Lung (tissue), 12 donors: ENCODE measurements around the gene UGT1A1. TPM values are rescaled to one million over a fixed set of nuclear protein-coding genes. Genes with fewer than 3 reads are reported as not detected.
A peak's percentile ranks its signal among the peaks of the same experiment; 100 is the strongest.

ENCODE experiments used
- ATAC-seq: fragments of 200-7000 bp; cut with Tn5 transposase; one replicate; pipeline ENCODE4 v1.9.1; 2020; ENCODE audit warnings: moderate number of reproducible peaks; ENCODE audit not compliant: insufficient read depth, low FRiP score
- DNase-seq, 3 donors: peaks; one replicate each; pipeline ENCODE4 v3.0.0-alpha.2; 2013 to 2017
- H3K27ac ChIP-seq, 2 donors: one replicate each; pipeline ENCODE4 v1.5.1; 2013; ENCODE audit warnings: mild to moderate bottlenecking in 2 of 2, moderate library complexity in 2 of 2, control low read depth in 1 of 2, inconsistent platforms in 1 of 2, low read depth in 1 of 2, low read length in 1 of 2
- H3K27me3 ChIP-seq, 3 donors: one replicate each; pipeline ENCODE4 v1.5.1; 2013; ENCODE audit warnings: low read length in 2 of 3; ENCODE audit not compliant: control insufficient read depth in 3 of 3, insufficient read depth in 3 of 3
- H3K36me3 ChIP-seq, 4 donors: one replicate each; pipeline ENCODE4 v1.5.1; 2013; ENCODE audit warnings: low read length in 4 of 4, mild to moderate bottlenecking in 1 of 4, moderate library complexity in 1 of 4; ENCODE audit not compliant: control insufficient read depth in 4 of 4, insufficient read depth in 4 of 4
- H3K4me1 ChIP-seq, 5 donors: one replicate each; pipeline ENCODE4 v1.5.1; 2013; ENCODE audit warnings: low read length in 5 of 5, mild to moderate bottlenecking in 2 of 5, moderate library complexity in 1 of 5; ENCODE audit not compliant: control insufficient read depth in 5 of 5, insufficient read depth in 5 of 5
- H3K4me3 ChIP-seq: one replicate; pipeline ENCODE4 v1.5.1; 2013; ENCODE audit warnings: mild to moderate bottlenecking, control low read depth, moderate library complexity
- H3K9ac ChIP-seq, 2 donors: one replicate each; pipeline ENCODE4 v1.5.1; 2013; ENCODE audit warnings: low read length in 2 of 2, control low read depth in 1 of 2; ENCODE audit not compliant: insufficient read depth in 1 of 2
- H3K9me3 ChIP-seq, 4 donors: one replicate each; pipeline ENCODE4 v1.5.1; 2013; ENCODE audit warnings: low read length in 3 of 4, mild to moderate bottlenecking in 1 of 4, moderate library complexity in 1 of 4; ENCODE audit not compliant: control insufficient read depth in 4 of 4, insufficient read depth in 3 of 4
- CTCF ChIP-seq: IDR thresholded peaks from 2 replicates; pipeline ENCODE4 v1.5.1; 2012; ENCODE audit warnings: mild to moderate bottlenecking; ENCODE audit errors: control extremely low read depth, extremely low read depth
- WGBS, 2 donors: extraction: QIAGEN DNeasy Blood & Tissue Kit; methylation state at CpG; one replicate each; pipeline ENCODE4 v1.1.7; 2013; 5-methylcytosine and 5-hydroxymethylcytosine counted together
- polyA plus RNA-seq, 2 donors: library from polyadenylated mRNA; stranded (reverse); fragments of 200-250 nt; gene quantifications; one replicate each; pipeline ENCODE4 v1.2.1, GENCODE V29; 2013
- total RNA-seq, 2 donors: library from RNA; depleted of rRNA in 1 of 2; stranded (reverse); fragments of >200 nt in 1 of 2; gene quantifications; one replicate each; pipeline ENCODE4 v1.2.1, GENCODE V29; 2014 to 2021
- donor health status: control.
- donor health status: control.
- donor health status: Bipolar disorder and iron deficiency.
- donor health status: healthy.
- donor health status: DM: yes; HTN: yes; CAD: no.

UGT1A1 gene
- total and polyA plus RNA-seq, 4 donors: 0.01 to 0.49 (median 0.04) TPM; not detected in 1

- H3K36me3 ChIP-seq: no peaks in the 10 kb centered on the region
- no peaks in the 10 kb centered on the region for H3K9me3 ChIP-seq
- H3K9ac ChIP-seq: no peak overlapping the region
- no peak overlapping the region for H3K4me3 ChIP-seq
- TF ChIP-seq CTCF: no peak
- WGBS, 2 donors: 65 to 85% methylated on average over 18 of the region's 18 CpGs
- H3K4me1 ChIP-seq: no peaks in the 10 kb centered on the region
- peak; percentile 20 to 59 (median 55) for DNase-seq
- no peak for ATAC-seq
- no peaks in the 10 kb centered on the region for H3K27me3 ChIP-seq
- no peak overlapping the region for H3K27ac ChIP-seq
These were observed 33.5 kb downstream of the UGT1A1 start for GRCh38 chr2:233793465-233794127.

DNA sequence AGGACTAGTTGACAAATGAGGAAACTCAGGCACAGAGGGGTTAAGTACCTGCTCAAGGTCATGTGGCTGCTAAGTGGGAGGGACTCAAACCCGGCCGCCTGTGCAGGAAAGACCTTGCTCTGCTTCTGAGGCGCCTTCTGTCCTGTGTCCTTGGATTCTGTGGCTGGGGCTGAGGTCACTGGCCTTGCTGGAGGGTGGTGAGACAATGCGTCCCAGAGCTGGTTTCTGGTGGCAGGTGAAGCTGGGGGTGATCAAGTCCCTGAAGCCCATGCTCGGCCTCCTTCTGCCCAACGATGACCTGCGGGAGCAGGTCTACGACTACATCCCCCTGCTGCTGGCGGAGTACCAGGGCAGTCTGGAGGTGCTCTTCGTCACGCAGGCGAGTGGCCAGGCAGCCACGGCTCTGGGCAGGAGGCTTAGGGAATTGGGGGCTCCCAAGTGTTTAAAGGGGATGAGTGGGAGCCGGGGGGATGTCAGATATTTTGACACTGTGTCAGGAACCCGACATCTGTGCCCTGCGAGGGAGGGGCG is 34.1 kb downstream of the UGT1A1 start:
- H3K9ac ChIP-seq: no peak overlapping the region
- DNase-seq: peak in 1 of 3 donors; percentile 33
- no peaks in the 10 kb centered on the region for H3K9me3 ChIP-seq
- H3K36me3 ChIP-seq: no peaks in the 10 kb centered on the region
- no peak for ATAC-seq
- no peaks in the 10 kb centered on the region for H3K27me3 ChIP-seq
- TF ChIP-seq CTCF: no peak
- H3K27ac ChIP-seq: no peak overlapping the region
- 68 to 81% methylated on average over 17 of the region's 17 CpGs for WGBS, 2 donors
- H3K4me1 ChIP-seq: no peaks in the 10 kb centered on the region
- no peak overlapping the region for H3K4me3 ChIP-seq

DNA sequence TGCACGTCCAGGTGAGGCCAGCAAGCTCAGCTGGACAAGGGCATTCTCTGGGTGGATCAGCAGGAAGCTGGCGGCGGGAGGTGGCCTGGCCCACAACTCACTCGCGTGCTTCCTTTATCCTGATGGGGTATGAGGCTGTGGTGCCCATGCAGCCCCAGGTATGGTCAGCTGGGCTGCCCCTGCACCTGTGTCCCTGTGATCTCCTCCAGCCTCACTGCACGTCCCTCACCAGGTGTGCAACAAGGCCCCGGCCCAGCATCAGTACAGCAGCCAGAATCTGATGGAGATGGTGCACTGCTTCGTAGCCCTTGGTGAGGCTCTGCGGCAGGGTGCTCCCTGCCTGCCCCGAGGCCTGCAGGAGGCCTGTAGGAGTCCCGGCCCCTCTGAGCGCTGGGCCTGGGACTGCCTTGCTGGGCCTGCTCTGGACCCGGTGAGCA is 35.7 kb downstream of the UGT1A1 start:
- WGBS, 2 donors: 94 to 95% methylated on average over 13 of the region's 13 CpGs
- no peak for TF ChIP-seq CTCF
- Histone ChIP-seq H3K36me3 (no peaks in the 10 kb centered on the region), H3K4me3 (no peak overlapping the region), H3K9me3 (no peaks in the 10 kb centered on the region), H3K9ac (no peak overlapping the region), H3K27ac (no peak overlapping the region), H3K4me1 (no peaks in the 10 kb centered on the region), H3K27me3 (no peaks in the 10 kb centered on the region)
- DNase-seq (no peak), ATAC-seq (no peak)
